Tibial artery (tissue), 4 donors: ENCODE measurements around the gene BEND7.
A peak's percentile ranks its signal among the peaks of the same experiment; 100 is the strongest.
"Not testable (repeated sequence)": the region's sequence is repeated elsewhere in the genome, so short reads cannot be mapped to it uniquely, and the experiment has no call there.

Source experiments
- DNase-seq, 2 donors: peaks; one replicate each; pipeline ENCODE4 v3.0.0-alpha.2; 2019
- H3K27ac ChIP-seq, 2 donors: fragments of 200-600 bp; sonication (generic) in 1 of 2; 1 replicate in 1 of 2; 2 replicates in 1 of 2; pipeline ENCODE4 v1.5.1; 2018 to 2019; ENCODE audit warnings: mild to moderate bottlenecking in 1 of 2
- H3K27me3 ChIP-seq, 2 donors: fragments of 200-600 bp; sonication (generic) in 1 of 2; one replicate each; pipeline versions ENCODE4 v1.5.1 to v1.6.0; 2016 to 2019
- H3K36me3 ChIP-seq, 3 donors: fragments of 200-600 bp; sonication (generic) in 2 of 3; one replicate each; pipeline ENCODE4 v1.5.1; 2016 to 2019; ENCODE audit warnings: mild to moderate bottlenecking in 2 of 3
- H3K4me1 ChIP-seq, 4 donors: fragments of 200-600 bp; sonication (generic) in 2 of 4; 1 replicate in 3 of 4; 2 replicates in 1 of 4; pipeline ENCODE4 v1.5.1; 2016 to 2019
- H3K4me3 ChIP-seq, 2 donors: fragments of 200-600 bp; sonication (generic) in 1 of 2; 1 replicate in 1 of 2; 2 replicates in 1 of 2; pipeline ENCODE4 v1.5.1; 2018 to 2019; ENCODE audit warnings: mild to moderate bottlenecking in 2 of 2
- H3K9me3 ChIP-seq, 3 donors: fragments of 200-600 bp; sonication (generic) in 1 of 3; one replicate each; pipeline ENCODE4 v1.5.1; 2016 to 2019
- CTCF ChIP-seq, 2 experiments: fragments of 200-600 bp in 1 of 2; fragments of 450-650 bp in 1 of 2; IDR thresholded peaks; one replicate each; pipeline ENCODE4 v1.5.1; 2017 to 2019; ENCODE audit warnings: antibody characterized with exemption in 2 of 2, mild to moderate bottlenecking in 1 of 2, moderate library complexity in 1 of 2
- intact Hi-C: fragments of 100-400 bp; cut with DNase I; formaldehyde crosslinking; loops from one replicate; pipeline ENCODE4 v1.15.0; 2023; ENCODE audit warnings: low total_unique reads

Gene BEND7

GRCh38 chr10:13439313-13440184 lies 89.3 kb downstream of the BEND7 start:
- DNase-seq = no peak
- Histone ChIP-seq H3K36me3 (peaks cover 0 to 7% (median 3%) of the 10 kb centered on the region in 3 donors), H3K4me1 (peaks cover 0 to 15% (median 13%) of the 10 kb centered on the region in 4 donors), H3K4me3 (peak overlapping the region in 1 of 2 donors; percentile 35), H3K9me3 (no peaks in the 10 kb centered on the region), H3K27me3 (peaks cover 0 to 19% of the 10 kb centered on the region in 2 donors), H3K27ac (no peak overlapping the region)
- intact Hi-C loops = loop anchor here (5.0 kb wide), 1 partner anchor 62 kb away; no protein-coding TSS in a partner anchor
- TF ChIP-seq CTCF (IDR thresholded peaks at IDR 0.05) = no peak

GRCh38 chr10:13437026-13437555 lies 91.7 kb downstream of the BEND7 start:
- H3K27ac ChIP-seq = no peak overlapping the region
- TF ChIP-seq CTCF (IDR thresholded peaks at IDR 0.05) = no peak
- no peaks in the 10 kb centered on the region for H3K9me3 ChIP-seq
- no peak for DNase-seq
- intact Hi-C loops = loop anchor here (5.0 kb wide), 1 partner anchor 60 kb away; no protein-coding TSS in a partner anchor
- H3K36me3 ChIP-seq = peaks cover 0 to 3% (median 0%) of the 10 kb centered on the region in 3 donors
- H3K27me3 ChIP-seq = peaks cover 0 to 19% of the 10 kb centered on the region in 2 donors
- no peak overlapping the region for H3K4me3 ChIP-seq
- peaks cover 0 to 15% (median 13%) of the 10 kb centered on the region in 4 donors for H3K4me1 ChIP-seq

- intact Hi-C loops, H3K36me3 ChIP-seq, H3K27ac ChIP-seq, H3K4me1 ChIP-seq, H3K9me3 ChIP-seq, DNase-seq, H3K27me3 ChIP-seq, H3K4me3 ChIP-seq: not testable (repeated sequence)
Observed at GRCh38 chr10:13427943-13428342, 100.9 kb downstream of the BEND7 start.

- TF ChIP-seq CTCF (IDR thresholded peaks at IDR 0.05) = no peak
- Histone ChIP-seq H3K9me3 (peaks cover 0 to 3% (median 0%) of the 10 kb centered on the region in 3 donors), H3K27ac (no peak overlapping the region), H3K27me3 (peaks cover 0 to 6% of the 10 kb centered on the region in 2 donors), H3K36me3 (no peaks in the 10 kb centered on the region), H3K4me1 (no peaks in the 10 kb centered on the region), H3K4me3 (no peak overlapping the region)
- intact Hi-C loops = no loop called here
- no peak for DNase-seq
Observed at GRCh38 chr10:13425397-13425796, 103.4 kb downstream of the BEND7 start.

GRCh38 chr10:13422800-13423199 lies 106.0 kb downstream of the BEND7 start:
- Histone ChIP-seq H3K4me1 (no peaks in the 10 kb centered on the region), H3K27me3 (peaks cover 0 to 13% of the 10 kb centered on the region in 2 donors), H3K9me3 (peaks cover 0 to 3% (median 0%) of the 10 kb centered on the region in 3 donors), H3K4me3 (no peak overlapping the region), H3K36me3 (no peaks in the 10 kb centered on the region), H3K27ac (no peak overlapping the region)
- TF ChIP-seq CTCF (IDR thresholded peaks at IDR 0.05) = no peak
- intact Hi-C loops = no loop called here
- no peak for DNase-seq

GRCh38 chr10:13421382-13421917 lies 107.4 kb downstream of the BEND7 start:
- H3K4me3 ChIP-seq = no peak overlapping the region
- DNase-seq = no peak
- H3K27ac ChIP-seq = no peak overlapping the region
- no peaks in the 10 kb centered on the region for H3K36me3 ChIP-seq
- H3K27me3 ChIP-seq = peaks cover 0 to 15% of the 10 kb centered on the region in 2 donors
- no peak for TF ChIP-seq CTCF (IDR thresholded peaks at IDR 0.05)
- H3K9me3 ChIP-seq = peaks cover 0 to 3% (median 0%) of the 10 kb centered on the region in 3 donors
- H3K4me1 ChIP-seq = no peaks in the 10 kb centered on the region
- intact Hi-C loops = no loop called here
